GM23338 (cell line): ENCODE data around the gene THSD7A.

Experiments
- CREB1 ChIP-seq: fragments of 250-450 bp; sonication (Bioruptor Pico); IDR thresholded peaks from 2 replicates; pipeline ENCODE4 v1.5.0; 2020; ENCODE audit warnings: low read depth, mild to moderate bottlenecking, moderate library complexity
- EZH2 ChIP-seq: fragments of 200-600 bp; sonication (generic); IDR thresholded peaks from one replicate; pipeline ENCODE4 v1.8.0; 2017; ENCODE audit warnings: antibody characterized with exemption, mild to moderate bottlenecking, low read depth; ENCODE audit not compliant: unreplicated experiment
- EZH2phosphoT487 ChIP-seq: fragments of 200-600 bp; sonication (generic); IDR thresholded peaks from one replicate; pipeline ENCODE4 v1.8.1; 2018; ENCODE audit warnings: antibody characterized with exemption; ENCODE audit not compliant: unreplicated experiment
- JUNB ChIP-seq: IDR thresholded peaks from one replicate; pipeline ENCODE4 v1.6.1; 2016; ENCODE audit warnings: antibody characterized with exemption; ENCODE audit not compliant: unreplicated experiment
- POLR2AphosphoS5 ChIP-seq: IDR thresholded peaks from 2 replicates; pipeline ENCODE4 v1.6.1; 2016; ENCODE audit warnings: antibody characterized with exemption, low read depth
- ZNF331 ChIP-seq: fragments of 250-450 bp; sonication (Bioruptor Pico); IDR thresholded peaks from 2 replicates; pipeline ENCODE4 v1.5.0; 2020; ENCODE audit warnings: low read depth, mild to moderate bottlenecking, moderate library complexity
- TF ChIP-seq, protein P1 (sequence below): IDR thresholded peaks from one replicate; pipeline ENCODE4 v1.6.1; 2018; ENCODE audit warnings: antibody characterized with exemption; ENCODE audit not compliant: unreplicated experiment
- TF ChIP-seq, protein P2 (sequence below), 2 experiments: fragments of 200-600 bp in 1 of 2; sonication (generic) in 1 of 2; conservative IDR thresholded peaks; 2 replicates each; pipeline versions ENCODE4 v1.5.1 to v1.6.1; 2016 to 2017; ENCODE audit warnings: antibody characterized with exemption in 2 of 2, low read depth in 2 of 2, mild to moderate bottlenecking in 2 of 2, moderate library complexity in 1 of 2

DNA sequence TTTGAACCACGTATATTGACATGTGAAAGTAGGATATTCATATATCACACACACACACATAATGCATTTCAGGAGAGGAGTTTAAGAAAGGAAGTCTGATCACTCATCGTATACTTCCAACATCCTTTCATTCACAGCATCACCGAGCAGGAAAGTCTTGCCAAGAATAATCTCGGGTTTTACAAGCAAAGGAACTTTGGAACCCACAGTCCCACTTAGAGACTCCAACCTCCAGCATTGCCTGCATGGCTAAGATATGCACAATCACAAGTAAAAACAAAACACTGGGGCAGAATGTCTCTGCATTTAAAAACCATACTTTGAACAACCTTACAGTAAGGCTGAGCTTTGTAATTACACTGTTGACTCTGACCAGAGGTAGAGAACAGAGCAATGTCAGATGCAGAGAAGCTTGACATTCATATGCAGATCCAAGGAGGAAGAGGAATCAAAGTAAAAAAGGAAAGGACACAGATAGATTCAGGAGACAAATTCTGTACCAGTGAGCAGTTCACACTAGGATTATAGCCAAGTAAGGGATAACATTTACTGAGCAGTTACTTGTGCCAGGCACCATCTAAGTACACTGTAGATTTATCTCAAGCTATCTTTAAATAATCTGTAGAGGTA, 14.8 kb downstream of the THSD7A start:
- TF ChIP-seq POLR2AphosphoS5 (no peak), ZNF331 (CRISPR knock-in tag) (no peak), EZH2 (no peak), EZH2phosphoT487 (no peak), CREB1 (CRISPR knock-in tag) (no peak), JUNB (no peak)
- TF ChIP-seq, protein P1, sequence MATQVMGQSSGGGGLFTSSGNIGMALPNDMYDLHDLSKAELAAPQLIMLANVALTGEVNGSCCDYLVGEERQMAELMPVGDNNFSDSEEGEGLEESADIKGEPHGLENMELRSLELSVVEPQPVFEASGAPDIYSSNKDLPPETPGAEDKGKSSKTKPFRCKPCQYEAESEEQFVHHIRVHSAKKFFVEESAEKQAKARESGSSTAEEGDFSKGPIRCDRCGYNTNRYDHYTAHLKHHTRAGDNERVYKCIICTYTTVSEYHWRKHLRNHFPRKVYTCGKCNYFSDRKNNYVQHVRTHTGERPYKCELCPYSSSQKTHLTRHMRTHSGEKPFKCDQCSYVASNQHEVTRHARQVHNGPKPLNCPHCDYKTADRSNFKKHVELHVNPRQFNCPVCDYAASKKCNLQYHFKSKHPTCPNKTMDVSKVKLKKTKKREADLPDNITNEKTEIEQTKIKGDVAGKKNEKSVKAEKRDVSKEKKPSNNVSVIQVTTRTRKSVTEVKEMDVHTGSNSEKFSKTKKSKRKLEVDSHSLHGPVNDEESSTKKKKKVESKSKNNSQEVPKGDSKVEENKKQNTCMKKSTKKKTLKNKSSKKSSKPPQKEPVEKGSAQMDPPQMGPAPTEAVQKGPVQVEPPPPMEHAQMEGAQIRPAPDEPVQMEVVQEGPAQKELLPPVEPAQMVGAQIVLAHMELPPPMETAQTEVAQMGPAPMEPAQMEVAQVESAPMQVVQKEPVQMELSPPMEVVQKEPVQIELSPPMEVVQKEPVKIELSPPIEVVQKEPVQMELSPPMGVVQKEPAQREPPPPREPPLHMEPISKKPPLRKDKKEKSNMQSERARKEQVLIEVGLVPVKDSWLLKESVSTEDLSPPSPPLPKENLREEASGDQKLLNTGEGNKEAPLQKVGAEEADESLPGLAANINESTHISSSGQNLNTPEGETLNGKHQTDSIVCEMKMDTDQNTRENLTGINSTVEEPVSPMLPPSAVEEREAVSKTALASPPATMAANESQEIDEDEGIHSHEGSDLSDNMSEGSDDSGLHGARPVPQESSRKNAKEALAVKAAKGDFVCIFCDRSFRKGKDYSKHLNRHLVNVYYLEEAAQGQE: no peak
- TF ChIP-seq, protein P2, sequence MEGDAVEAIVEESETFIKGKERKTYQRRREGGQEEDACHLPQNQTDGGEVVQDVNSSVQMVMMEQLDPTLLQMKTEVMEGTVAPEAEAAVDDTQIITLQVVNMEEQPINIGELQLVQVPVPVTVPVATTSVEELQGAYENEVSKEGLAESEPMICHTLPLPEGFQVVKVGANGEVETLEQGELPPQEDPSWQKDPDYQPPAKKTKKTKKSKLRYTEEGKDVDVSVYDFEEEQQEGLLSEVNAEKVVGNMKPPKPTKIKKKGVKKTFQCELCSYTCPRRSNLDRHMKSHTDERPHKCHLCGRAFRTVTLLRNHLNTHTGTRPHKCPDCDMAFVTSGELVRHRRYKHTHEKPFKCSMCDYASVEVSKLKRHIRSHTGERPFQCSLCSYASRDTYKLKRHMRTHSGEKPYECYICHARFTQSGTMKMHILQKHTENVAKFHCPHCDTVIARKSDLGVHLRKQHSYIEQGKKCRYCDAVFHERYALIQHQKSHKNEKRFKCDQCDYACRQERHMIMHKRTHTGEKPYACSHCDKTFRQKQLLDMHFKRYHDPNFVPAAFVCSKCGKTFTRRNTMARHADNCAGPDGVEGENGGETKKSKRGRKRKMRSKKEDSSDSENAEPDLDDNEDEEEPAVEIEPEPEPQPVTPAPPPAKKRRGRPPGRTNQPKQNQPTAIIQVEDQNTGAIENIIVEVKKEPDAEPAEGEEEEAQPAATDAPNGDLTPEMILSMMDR (conservative IDR thresholded peaks at IDR 0.05; ENCODE audit: low read depth in 2 of 2): no peak
